ENCODE measurements around the gene ELAVL2.

ELAVL2 gene

GRCh38 chr9:23700359-23700758, 125.7 kb downstream of the ELAVL2 start:
- TF ChIP-seq CTCF (conservative IDR thresholded peaks at IDR 0.05; ENCODE audit: control insufficient read depth, insufficient read depth, low read depth, low read length), result no peak
- no peak overlapping the region for H3K4me3 ChIP-seq (ENCODE audit: control insufficient read depth, low read depth, low read length)
- no peak for DNase-seq (ENCODE audit: low read depth)

- H3K4me3 ChIP-seq (ENCODE audit: control insufficient read depth, low read depth, low read length), result no peak overlapping the region
- DNase-seq (ENCODE audit: low read depth), result no peak
- TF ChIP-seq CTCF (conservative IDR thresholded peaks at IDR 0.05; ENCODE audit: control insufficient read depth, insufficient read depth, low read depth, low read length), result no peak
Measured at GRCh38 chr9:23698161-23698560, 127.9 kb downstream of the ELAVL2 start.

- no peak overlapping the region for H3K4me3 ChIP-seq (ENCODE audit: control insufficient read depth, low read depth, low read length)
- no peak for DNase-seq (ENCODE audit: low read depth)
- TF ChIP-seq CTCF (conservative IDR thresholded peaks at IDR 0.05; ENCODE audit: control insufficient read depth, insufficient read depth, low read depth, low read length), result no peak
Measured at GRCh38 chr9:23695572-23695971, 130.5 kb downstream of the ELAVL2 start.

- H3K4me3 ChIP-seq (ENCODE audit: control insufficient read depth, low read depth, low read length), result no peak overlapping the region
- no peak for DNase-seq (ENCODE audit: low read depth)
- no peak for TF ChIP-seq CTCF (conservative IDR thresholded peaks at IDR 0.05; ENCODE audit: control insufficient read depth, insufficient read depth, low read depth, low read length)
Measured at GRCh38 chr9:23693374-23693773, 132.7 kb downstream of the ELAVL2 start.

GRCh38 chr9:23686896-23687295, 139.1 kb downstream of the ELAVL2 start:
- no peak for DNase-seq (ENCODE audit: low read depth)
- H3K4me3 ChIP-seq (ENCODE audit: control insufficient read depth, low read depth, low read length), result no peak overlapping the region
- TF ChIP-seq CTCF (conservative IDR thresholded peaks at IDR 0.05; ENCODE audit: control insufficient read depth, insufficient read depth, low read depth, low read length), result no peak

- DNase-seq (ENCODE audit: low read depth), result no peak
- H3K4me3 ChIP-seq (ENCODE audit: control insufficient read depth, low read depth, low read length), result no peak overlapping the region
- TF ChIP-seq CTCF (conservative IDR thresholded peaks at IDR 0.05; ENCODE audit: control insufficient read depth, insufficient read depth, low read depth, low read length), result no peak
Measured at GRCh38 chr9:23686257-23686656, 139.8 kb downstream of the ELAVL2 start.

- no peak overlapping the region for H3K4me3 ChIP-seq (ENCODE audit: control insufficient read depth, low read depth, low read length)
- no peak for DNase-seq (ENCODE audit: low read depth)
- TF ChIP-seq CTCF (conservative IDR thresholded peaks at IDR 0.05; ENCODE audit: control insufficient read depth, insufficient read depth, low read depth, low read length), result no peak
Measured at GRCh38 chr9:23683611-23684061, 142.4 kb downstream of the ELAVL2 start.
